Central memory CD4-positive, alpha-beta T cell (primary cell): Measurements from ENCODE around the gene GLIS1.

Source experiments
- DNase-seq: peaks from one replicate; pipeline ENCODE4 v3.0.0; 2022

GLIS1 gene

DNA sequence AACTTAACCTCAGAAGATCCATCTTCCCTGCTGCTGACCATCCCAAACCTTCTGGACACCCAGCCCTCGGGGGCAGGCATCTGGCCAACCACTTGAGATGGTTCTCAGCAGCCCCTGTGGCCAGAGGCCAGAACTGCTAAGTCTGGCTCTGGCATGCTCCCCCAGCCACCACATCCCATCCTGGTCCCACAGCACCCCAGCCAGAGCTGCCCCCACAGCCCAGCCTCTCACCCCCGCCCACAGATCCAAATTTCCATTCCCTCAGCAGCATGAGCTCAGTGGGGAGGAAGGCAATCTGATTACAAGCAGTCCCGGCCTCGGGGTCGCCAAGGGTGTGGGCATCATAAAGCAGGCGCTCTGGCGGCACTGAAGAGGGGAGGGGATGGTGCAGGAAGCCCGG, 45.6 kb downstream of the GLIS1 start:
- DNase-seq, result no peak

DNA sequence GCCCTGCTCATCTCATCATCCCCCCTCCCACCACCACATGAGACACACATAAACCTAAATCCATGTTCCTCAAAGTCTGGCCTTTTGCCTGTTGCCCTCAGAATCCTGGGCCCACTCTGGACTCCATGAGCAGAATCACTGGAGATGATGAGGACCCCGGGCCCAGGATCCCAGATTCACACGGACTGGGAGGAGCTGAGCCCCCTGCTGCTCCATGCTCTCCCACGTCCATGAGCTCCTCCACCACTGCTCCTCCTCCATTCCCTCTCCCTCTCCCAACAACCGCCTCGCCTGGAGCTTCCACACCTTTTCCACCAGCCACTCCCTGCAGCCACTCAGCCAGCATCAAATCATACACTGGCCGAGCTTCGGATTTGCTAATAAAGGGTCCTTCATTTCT, 47.6 kb downstream of the GLIS1 start:
- DNase-seq, result no peak

DNA sequence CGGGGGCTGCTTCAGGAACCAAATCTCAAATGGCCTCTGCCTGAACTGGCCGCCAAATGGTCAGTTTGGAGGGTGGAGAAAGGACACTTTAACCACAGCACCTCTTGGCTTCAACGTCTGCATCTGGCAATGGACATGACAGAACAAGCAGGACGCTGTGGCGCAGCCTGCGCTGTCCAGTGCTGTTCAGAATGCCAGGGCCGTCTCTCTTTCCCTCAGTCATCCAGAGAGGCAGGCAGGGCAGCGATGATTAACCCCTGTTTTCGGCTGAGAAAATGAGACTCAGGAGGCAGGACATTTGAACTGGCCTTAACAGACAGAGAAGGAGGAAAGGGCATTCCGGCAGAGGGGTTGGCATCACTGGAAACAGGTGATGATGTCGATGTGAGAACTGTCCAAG, 48.6 kb downstream of the GLIS1 start:
- DNase-seq, result no peak

- no peak for DNase-seq
Observed at GRCh38 chr1:53689736-53690326, 49.1 kb downstream of the GLIS1 start.

DNA sequence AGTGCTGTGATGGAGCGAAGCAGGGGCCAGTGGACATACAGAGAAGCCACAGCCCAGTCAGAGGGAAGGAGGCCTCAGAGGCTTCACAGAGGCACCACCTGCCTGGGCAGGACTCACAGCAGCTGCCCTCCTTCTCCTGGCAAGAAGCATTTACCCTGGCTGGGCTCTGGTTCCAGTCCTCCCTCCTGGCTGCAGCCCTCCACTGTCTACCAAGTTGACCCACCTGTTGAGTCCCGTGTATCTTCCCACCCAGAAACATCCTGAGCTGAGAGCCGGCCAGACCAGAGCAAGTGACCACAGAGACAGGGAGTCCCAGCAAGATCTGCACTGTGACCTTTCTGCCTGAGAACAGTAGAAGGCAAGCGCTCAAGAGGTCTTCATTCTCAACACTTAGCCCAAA, 49.7 kb downstream of the GLIS1 start:
- DNase-seq, result no peak

GRCh38 chr1:53688381-53689102, 50.4 kb downstream of the GLIS1 start:
- no peak for DNase-seq

- no peak for DNase-seq
Observed at GRCh38 chr1:53687901-53688300, 51.1 kb downstream of the GLIS1 start.

- DNase-seq, result no peak
Observed at GRCh38 chr1:53687426-53687825, 51.5 kb downstream of the GLIS1 start.

DNA sequence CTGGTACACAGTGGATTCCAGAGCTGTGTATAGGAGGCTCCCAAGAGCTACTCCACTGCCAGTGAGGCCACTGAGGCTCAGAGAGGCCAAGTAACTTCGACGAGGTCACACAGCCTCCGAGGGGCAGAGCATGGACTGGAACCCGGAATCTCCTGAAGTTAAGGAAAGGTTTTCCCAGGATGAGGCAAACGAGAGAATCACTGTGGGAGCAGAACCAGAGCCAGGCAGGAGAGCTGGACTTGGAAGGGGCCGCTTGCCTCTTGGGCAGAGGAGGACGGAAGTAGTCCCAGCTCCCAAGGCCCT, 52.0 kb downstream of the GLIS1 start:
- no peak for DNase-seq

DNA sequence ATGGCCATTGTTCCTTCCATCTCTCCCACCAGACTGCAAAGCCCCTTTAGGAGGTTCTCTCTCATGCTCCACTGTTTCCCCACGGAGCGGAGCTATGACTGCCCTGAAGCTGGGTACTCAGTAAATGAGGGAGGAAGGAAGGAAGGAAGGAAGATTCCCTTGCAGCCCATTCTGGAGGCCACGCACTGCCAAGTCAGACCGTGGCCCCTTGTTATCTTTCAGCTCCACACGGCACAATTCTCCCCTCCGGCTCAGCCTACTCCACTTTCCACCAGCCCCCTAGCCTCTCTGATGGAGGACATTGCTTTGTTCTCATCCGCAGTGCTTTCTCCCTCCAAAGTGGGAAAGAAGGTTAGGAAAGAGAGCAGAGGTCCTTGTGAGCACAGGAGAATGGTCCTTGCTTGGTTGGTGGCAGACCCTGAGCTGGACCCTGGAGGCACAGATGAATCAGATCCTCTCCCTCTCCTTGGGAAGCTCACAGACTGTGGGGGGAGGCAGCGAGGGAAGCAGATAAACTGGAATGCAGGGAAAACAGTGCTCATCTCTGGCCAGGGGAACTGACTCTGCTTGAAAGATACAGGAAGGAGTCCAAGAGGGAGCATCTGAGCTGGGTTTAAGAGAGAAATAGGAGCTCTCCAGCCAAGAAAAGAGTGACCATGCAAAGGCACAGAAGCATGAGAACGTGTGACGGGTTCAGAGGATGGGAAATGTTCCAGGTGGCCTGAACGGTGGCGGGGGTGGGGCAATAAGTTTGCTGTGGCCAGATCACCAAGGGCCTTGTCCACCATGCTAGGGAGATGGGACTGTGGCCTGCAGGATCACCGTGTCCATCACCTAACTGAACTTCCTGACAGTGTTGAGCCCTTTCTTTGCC, 52.6 kb downstream of the GLIS1 start:
- DNase-seq, result no peak

DNA sequence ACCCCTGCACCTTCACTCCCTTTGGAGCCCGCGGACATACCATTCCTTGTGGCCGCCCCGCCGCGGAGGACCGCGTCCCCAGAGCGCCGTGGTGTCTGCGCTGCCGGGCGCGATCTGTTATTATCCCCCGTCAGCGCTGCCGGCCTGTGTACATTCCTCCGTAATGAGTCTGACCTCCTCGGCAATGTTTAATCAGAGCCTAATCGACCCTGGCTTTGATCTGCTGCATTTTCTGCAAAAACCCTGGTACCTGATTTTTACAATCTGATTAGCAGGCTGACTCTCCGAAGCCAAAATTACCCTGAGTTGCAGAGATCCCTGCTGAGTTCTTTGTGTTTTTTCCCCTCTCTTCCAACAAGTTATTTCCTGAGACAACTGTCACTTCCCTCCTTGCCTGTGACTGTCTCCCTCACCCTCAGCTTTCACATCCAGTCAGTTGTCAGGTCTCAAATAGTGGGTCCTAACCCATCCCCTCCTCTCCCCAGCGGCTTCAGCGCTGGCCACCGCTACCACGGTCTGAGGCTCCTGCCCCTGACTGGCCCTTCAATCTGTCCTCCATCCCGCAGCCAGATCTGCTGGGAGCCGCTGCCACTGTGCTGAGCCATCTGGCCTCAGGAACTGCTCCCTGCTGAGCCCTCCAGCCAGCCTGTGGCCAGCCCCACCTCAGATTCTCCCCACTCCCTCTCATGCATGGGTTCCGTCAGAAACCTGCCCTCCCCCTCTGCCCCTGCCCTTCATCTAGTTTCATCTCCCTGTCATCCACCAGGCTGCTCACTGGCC, 53.5 kb downstream of the GLIS1 start:
- DNase-seq, result no peak

DNA sequence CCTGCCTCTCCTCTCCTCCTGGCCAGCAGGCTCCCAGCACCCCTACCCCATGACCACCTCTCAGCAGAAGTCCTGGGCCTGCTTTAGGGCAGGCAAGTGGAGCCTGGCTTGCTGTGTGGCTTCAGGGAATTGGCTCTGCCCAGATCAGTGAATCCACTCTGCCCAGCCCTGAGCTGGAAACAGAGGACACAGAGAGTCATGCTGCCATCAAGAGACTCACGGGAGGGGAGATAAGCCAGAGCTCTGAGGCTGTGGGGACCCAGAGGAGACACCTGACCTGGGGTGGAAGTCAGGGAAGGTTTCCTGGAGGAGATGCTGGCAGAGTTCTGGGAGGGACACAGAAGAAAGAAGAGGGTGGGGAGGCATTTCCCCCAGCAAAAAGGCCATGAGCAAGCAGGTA, 54.2 kb downstream of the GLIS1 start:
- DNase-seq, result no peak

GRCh38 chr1:53683986-53684740, 54.8 kb downstream of the GLIS1 start:
- DNase-seq, result no peak

DNA sequence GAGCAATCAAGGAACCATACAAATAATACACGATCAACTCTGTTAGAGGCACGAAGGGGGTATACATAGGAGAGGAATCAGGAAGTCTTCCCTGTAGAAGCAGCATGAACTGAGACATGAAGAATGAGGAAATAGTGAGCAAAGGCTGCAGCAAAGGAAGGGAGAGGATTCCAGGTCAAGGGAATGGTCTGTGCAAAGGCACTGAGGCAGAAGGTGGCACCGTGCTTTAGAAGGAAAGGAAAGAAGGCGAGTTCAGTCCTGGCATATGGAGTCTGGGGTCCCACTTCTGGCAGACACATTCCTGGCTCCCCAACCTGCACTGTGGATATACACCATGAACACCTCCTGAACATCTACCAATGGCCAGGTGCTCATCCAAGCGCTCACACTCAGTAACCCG, 56.1 kb downstream of the GLIS1 start:
- no peak for DNase-seq

DNA sequence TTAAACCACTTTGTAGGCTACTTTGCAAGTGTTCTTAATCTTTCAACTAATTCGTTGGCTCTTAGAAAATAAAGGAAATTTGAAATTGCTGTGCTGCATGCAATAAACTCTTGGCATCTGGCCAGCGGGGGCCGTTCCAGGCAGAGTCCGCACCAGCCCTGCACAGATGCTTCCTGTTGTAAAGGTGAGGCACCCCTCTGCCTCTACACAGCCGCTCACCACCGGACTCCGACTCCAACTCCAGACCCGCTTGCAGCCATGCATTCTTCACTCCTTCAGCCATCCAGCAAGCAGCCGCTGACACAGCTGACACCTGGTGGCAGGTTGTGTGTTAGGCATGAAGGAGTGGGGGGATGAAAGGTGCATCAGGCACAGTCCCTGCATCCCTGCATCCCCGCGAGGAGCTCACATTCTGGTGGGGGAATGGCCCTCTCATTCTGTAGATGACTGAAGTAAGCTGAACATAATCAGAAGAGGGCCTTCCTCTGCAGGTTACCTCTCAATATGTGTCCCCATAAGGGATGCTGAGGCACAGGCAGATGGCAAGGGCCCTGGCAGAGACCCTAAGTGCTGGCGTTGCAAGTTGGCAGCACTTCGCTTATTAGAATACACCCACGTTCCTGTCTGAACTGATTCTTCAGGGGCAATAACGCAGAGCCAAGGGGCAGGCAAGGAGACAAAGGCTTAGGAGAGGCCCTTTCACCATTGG, 56.8 kb downstream of the GLIS1 start:
- DNase-seq, result peak; percentile 9

DNA sequence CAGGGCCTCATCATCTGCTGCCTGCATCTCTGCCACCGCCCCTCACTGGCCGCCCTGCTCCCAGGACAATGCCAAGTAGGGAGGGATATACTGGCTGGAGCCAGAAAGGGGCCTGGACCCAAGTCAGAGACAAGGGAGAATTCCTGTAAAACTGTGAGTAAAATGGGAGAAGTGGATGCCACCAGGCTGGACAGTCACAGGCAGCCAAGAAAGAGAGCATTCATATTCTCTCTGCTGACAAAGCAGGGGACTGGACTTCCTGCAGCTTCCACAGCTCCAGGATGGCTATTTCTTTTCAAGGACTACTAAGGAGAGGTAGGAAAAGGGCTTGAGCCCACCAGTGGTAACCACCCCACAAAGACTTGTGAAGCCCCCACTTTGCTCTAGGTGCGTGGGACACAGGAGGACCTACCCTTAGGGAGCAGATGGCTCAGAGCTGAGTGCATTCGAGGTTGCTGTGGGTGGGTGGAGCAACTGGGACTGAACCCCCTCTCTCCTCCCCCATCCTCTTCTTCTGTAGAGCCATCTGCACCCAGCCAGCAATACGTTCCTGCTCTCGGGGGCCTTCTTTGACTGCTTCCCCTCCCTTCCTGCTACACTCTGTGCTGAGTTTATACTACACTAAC, 57.5 kb downstream of the GLIS1 start:
- DNase-seq, result no peak

- DNase-seq, result no peak
Observed at GRCh38 chr1:53680868-53681267, 58.1 kb downstream of the GLIS1 start.

GRCh38 chr1:53678938-53679825, 59.8 kb downstream of the GLIS1 start:
- no peak for DNase-seq

DNA sequence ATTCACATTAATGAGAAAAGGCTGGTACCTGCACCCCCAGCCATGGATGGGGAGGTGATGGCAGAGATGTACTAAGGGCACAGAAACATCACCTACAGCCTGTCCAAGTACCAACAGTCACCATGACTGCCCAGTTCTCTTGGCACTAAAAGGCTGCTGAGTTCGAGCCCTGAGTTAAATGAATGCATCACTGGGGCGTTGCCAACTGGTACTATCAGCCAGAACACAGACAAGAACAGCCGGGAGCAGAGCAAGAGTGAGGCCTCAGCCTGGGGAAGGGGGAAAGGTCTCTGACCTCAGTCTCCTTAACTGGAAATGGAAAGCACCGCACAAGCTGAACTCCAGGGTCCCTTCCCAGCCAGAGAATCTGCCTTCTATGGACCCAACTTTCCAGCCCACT, 60.5 kb downstream of the GLIS1 start:
- no peak for DNase-seq

DNA sequence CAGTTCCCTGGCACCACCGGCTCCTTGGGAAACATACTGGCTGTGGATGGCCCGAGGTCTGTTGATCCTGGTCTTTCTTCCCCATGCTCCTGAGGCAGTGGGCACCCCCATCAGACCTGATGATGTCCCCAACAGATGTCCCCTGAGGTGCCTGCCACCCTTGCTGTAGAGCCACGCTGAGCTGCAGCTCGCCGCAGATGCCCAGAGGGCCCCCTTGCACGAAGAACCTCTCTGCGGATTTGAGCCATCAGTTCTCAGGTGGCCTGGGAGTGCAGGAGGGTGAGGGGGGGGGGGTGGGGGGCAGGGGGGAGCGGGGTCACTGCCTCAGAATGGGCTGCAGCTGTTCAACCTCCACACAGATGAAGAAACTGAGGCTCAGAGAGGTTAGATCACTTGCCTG, 60.9 kb downstream of the GLIS1 start:
- DNase-seq, result no peak
